ENCODE results near the gene CYTH2.
"Not testable (repeated sequence)": the region's sequence is repeated elsewhere in the genome, so short reads cannot be mapped to it uniquely, and the experiment has no call there.

The CYTH2 gene

GRCh38 chr19:48511800-48512503 lies 42.8 kb downstream of the CYTH2 start, which contains the start of gene LMTK3:
LMTK3 (minus strand) TSS chr19:48511835; CDS start chr19:48511576, 259 bp downstream.
- DNase-seq (ENCODE audit: low spot score): peak; percentile 92

GRCh38 chr19:48512504-48513288 lies 43.5 kb downstream of the CYTH2 start:
- no peak for DNase-seq (ENCODE audit: low spot score)

- peak; percentile 82 for DNase-seq (ENCODE audit: low spot score)
These were observed 44.3 kb downstream of the CYTH2 start for GRCh38 chr19:48513289-48514122.

DNA sequence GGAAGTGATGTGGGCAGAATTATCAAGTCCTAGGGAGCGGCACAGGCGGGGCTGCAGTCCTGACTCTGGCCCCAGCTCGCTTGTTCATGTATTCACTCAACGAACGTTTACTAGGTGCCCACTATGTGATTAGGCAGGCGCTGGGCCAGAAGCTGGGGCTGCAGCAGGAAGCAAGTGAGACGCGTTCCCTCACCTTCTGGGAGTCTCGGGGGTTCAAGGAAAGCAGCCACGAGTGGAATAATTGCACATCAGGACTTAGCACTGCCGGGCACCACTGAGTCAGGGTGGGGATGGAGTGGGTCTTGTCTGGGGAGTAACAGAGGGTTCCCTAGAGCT lies 44.9 kb downstream of the CYTH2 start:
- no peak for DNase-seq (ENCODE audit: low spot score)

DNA sequence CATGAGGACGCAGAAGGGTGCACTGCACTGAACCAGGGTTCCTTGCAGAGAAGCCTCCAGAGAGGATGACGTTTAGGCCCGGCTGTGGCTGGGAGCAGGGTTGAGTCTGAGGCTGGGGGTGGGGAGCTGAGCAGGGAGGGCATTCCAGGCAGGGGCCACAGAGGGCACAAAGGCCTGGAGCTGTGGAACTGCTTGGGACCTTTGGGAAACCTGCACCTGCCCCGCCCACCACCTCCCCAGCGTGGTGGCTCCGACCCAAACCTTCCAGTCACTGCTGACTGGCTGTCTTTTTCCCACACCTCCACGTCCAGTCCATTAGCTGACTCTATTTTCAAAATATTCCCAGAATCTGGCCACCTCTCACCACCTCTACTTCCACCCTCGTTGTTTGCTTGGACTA lies 47.4 kb downstream of the CYTH2 start:
- DNase-seq (ENCODE audit: low spot score): no peak

GRCh38 chr19:48518207-48518606 lies 49.0 kb downstream of the CYTH2 start:
- no peak for DNase-seq (ENCODE audit: low spot score)

DNA sequence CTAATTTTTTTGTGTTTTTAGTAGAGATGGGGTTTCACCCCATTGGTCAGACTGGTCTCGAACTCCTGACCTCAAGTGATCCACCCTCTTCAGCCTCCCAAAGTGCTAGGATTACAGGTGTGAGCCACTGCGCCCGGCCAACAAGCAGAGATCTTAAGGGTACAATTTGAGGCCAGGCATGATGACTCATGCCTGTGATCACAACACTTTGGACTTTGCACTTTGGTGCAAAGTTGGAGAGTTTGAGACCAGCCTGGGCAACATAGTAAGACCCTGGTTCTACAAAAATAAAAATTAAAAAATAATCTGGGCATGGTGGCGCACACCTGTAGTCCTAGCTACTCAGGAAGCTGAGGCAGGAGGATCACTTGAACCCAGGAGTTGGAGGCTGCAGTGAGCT lies 50.3 kb downstream of the CYTH2 start:
- DNase-seq (ENCODE audit: low spot score): not testable (repeated sequence)

DNA sequence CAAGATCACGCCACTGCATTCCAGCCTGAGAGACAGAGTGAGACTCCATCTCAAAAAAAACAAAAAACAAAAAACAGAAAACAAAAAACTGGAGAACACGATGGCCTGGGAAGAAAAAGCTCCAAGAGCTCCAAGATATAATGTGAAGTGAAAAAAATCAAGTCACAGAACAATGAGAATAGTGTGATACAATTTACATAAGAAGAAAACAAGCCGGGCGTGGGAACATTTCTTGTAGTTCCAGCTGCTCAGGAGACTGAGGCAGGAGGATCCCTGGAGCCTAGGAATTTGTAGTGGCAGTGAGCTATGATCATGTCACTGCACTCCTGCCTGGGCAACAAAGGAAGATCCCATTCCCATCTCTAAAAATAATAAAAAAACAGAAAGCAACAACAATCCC lies 51.0 kb downstream of the CYTH2 start:
- no peak for DNase-seq (ENCODE audit: low spot score)

DNA sequence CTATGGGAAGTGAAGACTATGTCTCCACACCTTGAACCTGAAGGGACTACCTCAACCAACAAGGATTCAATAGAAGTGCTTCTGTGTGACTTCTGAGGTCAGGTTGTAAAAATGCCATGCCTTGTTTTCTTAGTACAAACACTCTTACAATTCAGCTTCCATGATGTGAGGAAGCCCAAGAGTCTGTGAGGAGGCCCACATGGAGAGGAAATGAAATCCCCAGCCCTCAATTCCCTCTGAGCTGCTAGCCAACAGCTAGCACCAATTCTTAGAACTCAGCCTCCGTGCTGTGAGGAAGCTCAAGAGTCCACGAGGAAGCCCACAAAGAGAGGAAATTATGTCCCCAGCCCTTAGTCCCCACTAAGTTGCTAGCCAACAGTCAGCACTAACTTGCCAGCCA lies 55.1 kb downstream of the CYTH2 start:
- DNase-seq (ENCODE audit: low spot score): no peak

DNA sequence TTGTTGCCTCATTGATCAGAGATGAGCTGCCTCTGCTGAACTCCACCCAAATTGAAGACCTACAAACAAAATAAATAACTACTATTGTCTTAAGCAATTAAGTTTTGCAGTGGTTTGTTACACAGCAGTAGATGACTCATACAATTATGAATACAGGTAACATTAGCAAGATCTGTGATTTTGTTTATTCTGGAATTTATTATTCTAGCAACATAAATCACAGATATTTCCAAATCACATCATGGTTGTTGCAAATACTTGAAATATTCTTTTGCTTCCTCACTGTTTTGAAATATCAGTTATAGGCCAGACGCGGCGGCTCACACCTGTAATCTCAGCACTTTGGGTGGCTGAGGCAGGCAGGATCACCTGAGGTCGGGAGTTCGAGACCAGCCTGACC lies 55.6 kb downstream of the CYTH2 start:
- DNase-seq (ENCODE audit: low spot score): no peak

DNA sequence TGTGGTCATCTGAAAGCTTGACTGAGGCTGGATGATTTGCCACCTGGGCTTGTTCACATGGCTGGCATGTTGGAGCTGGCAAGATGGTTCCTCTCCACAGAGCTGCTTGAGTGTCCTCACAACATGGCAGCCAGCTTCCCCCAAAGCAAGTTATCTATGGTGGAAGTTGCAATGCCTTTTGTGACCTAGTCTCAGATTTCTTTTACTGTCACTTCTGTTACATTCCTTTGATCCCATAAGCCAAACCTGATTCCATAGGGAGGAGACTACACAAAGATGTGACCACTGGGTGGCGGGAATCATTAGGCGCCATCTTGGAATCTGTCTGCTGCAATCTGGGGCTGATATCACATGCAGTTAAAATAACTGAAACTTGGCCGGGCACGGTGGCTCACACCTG lies 60.0 kb downstream of the CYTH2 start:
- no peak for DNase-seq (ENCODE audit: low spot score)

DNA sequence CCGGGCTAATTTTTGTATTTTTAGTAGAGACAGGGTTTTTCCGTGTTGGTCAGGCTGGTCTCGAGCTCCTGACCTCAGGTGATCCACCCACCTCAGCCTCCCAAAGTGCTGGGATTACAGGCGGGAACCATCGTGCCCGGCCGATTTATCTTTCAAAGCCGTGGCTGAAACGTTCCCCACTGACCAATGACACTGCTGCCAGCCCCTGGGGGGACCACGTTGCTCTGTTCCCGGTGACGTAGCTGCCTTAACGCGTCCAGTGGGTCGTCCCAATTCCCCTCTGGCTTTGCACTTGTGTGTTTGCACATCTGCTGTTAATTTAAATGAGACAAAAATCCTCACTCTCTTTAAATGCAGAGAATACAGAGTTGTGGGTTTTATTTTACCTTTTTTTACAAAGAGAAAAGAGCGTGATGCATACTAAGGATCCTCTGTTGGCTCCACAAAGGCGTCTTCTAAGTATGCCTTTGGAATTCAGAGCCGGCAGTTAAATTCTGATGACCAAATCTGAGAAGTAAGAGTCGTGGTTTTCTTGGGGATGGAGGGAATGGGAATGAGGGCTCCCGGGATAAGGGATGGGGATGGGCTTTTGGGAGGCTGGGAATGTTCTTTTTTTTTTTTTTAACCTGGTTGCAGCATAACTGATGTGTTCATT lies 61.0 kb downstream of the CYTH2 start:
- DNase-seq (ENCODE audit: low spot score): no peak

- no peak for DNase-seq (ENCODE audit: low spot score)
These were observed 61.6 kb downstream of the CYTH2 start for GRCh38 chr19:48530770-48531169.

All from CD4-positive, alpha-beta T cell treated with Interleukin-6 at 100 ng/mL for 8 hours (primary cell).